ENCODE measurements around the gene COIL. TPM values are rescaled to one million over a fixed set of nuclear protein-coding genes. Genes with fewer than 3 reads are reported as not detected.

The COIL gene
- total and polyA plus RNA-seq, 9 of the 15 experiments (the other 6 are each of a cell fraction or from before 2014, with no cell fraction given) = 23.9 to 41.3 (median 28.7) TPM

DNA sequence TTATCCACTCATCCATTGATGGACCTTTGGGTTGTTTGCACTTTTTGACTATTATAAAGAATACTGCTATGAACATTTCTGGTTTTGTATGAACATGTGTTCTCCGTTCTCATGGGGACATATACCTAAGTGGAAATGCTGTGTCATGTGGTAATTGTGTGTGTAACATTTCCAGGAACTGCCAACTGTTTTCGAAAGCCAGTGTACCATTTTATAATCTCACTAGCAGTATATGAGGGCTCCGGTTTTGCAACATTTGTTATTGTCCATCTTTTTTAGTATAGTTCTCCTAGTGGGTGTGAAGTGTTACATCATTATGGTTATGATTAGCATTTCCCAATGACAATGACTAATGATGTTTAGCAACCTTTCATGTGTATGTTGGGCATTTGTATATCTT, 41.9 kb downstream of the COIL start (continued):
- peak; percentile 53; the same call in 1 of the 2 replicates for TF ChIP-seq MGA (IDR thresholded peaks at IDR 0.05)
- TF ChIP-seq MAFG (tag; conservative IDR thresholded peaks at IDR 0.05) = peak; percentile 51
- TF ChIP-seq CEBPG (CRISPR knock-in tag; IDR thresholded peaks at IDR 0.05) = no peak; the same call in none of the 2 replicates
- peak; percentile 80 to 95 for TF ChIP-seq CEBPG (tag; conservative IDR thresholded peaks at IDR 0.05 in 1 of 2, IDR thresholded peaks at IDR 0.05 in 1 of 2)
- TF ChIP-seq RBFOX2 (IDR thresholded peaks at IDR 0.05; ENCODE audit: low read depth, low read length) = no peak
- TF ChIP-seq, protein P1, sequence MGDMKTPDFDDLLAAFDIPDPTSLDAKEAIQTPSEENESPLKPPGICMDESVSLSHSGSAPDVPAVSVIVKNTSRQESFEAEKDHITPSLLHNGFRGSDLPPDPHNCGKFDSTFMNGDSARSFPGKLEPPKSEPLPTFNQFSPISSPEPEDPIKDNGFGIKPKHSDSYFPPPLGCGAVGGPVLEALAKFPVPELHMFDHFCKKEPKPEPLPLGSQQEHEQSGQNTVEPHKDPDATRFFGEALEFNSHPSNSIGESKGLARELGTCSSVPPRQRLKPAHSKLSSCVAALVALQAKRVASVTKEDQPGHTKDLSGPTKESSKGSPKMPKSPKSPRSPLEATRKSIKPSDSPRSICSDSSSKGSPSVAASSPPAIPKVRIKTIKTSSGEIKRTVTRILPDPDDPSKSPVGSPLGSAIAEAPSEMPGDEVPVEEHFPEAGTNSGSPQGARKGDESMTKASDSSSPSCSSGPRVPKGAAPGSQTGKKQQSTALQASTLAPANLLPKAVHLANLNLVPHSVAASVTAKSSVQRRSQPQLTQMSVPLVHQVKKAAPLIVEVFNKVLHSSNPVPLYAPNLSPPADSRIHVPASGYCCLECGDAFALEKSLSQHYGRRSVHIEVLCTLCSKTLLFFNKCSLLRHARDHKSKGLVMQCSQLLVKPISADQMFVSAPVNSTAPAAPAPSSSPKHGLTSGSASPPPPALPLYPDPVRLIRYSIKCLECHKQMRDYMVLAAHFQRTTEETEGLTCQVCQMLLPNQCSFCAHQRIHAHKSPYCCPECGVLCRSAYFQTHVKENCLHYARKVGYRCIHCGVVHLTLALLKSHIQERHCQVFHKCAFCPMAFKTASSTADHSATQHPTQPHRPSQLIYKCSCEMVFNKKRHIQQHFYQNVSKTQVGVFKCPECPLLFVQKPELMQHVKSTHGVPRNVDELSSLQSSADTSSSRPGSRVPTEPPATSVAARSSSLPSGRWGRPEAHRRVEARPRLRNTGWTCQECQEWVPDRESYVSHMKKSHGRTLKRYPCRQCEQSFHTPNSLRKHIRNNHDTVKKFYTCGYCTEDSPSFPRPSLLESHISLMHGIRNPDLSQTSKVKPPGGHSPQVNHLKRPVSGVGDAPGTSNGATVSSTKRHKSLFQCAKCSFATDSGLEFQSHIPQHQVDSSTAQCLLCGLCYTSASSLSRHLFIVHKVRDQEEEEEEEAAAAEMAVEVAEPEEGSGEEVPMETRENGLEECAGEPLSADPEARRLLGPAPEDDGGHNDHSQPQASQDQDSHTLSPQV (IDR thresholded peaks at IDR 0.05) = peak; percentile 79
- TF ChIP-seq ZNF695 (CRISPR knock-in tag; IDR thresholded peaks at IDR 0.05) = no peak
- TF ChIP-seq MAFF (IDR thresholded peaks at IDR 0.05; ENCODE audit: low read length) = peak; percentile 25; the same call in 1 of the 2 replicates
- no peak for TF ChIP-seq ESRRA (IDR thresholded peaks at IDR 0.05; ENCODE audit: borderline replicate concordance, low read depth)
